HEK293T (cell line): Measurements from ENCODE around the gene SAC3D1.
A peak's percentile ranks its signal among the peaks of the same experiment; 100 is the strongest.

Experiments used
- CTCF ChIA-PET: fragments of 350-600 bp; formaldehyde crosslinking; extraction: SDS; loops from one replicate; lab custom pipeline; 2021; ENCODE audit warnings: antibody characterized with exemption, inconsistent platforms; lab: Yijun Ruan, JAX
- POLR2A ChIA-PET: fragments of 350-600 bp; formaldehyde crosslinking; extraction: SDS; loops from one replicate; lab custom pipeline; 2020; ENCODE audit warnings: antibody characterized with exemption, inconsistent platforms; lab: Yijun Ruan, JAX
- DNase-seq: peaks from one replicate; pipeline ENCODE4 v3.0.0; 2012; ENCODE audit warnings: mixed read lengths; ENCODE audit errors: extremely low spot score
- ARNT ChIP-seq: fragments of 450-650 bp; IDR thresholded peaks from 2 replicates; pipeline ENCODE4 v1.6.1; 2017; ENCODE audit warnings: mild to moderate bottlenecking
- BHLHE40 ChIP-seq: fragments of 450-650 bp; IDR thresholded peaks from 2 replicates; pipeline ENCODE4 v1.6.1; 2016; ENCODE audit warnings: mild to moderate bottlenecking, moderate library complexity, borderline replicate concordance
- CTBP1 ChIP-seq: fragments of 450-650 bp; IDR thresholded peaks from 2 replicates; pipeline ENCODE4 v1.6.1; 2016; ENCODE audit warnings: borderline replicate concordance
- ELF4 ChIP-seq: fragments of 450-650 bp; IDR thresholded peaks from 2 replicates; pipeline ENCODE4 v1.6.1; 2017; ENCODE audit warnings: antibody characterized with exemption
- FOXA1 ChIP-seq: fragments of 450-650 bp; IDR thresholded peaks from 2 replicates; pipeline ENCODE4 v1.6.1; 2016; ENCODE audit warnings: mild to moderate bottlenecking
- FOXK2 ChIP-seq: fragments of 450-650 bp; IDR thresholded peaks from 2 replicates; pipeline ENCODE4 v1.6.1; 2016; ENCODE audit warnings: mild to moderate bottlenecking
- FOXM1 ChIP-seq: fragments of 450-650 bp; IDR thresholded peaks from 2 replicates; pipeline ENCODE4 v1.6.1; 2017; ENCODE audit warnings: mild to moderate bottlenecking, borderline replicate concordance
- HDGF ChIP-seq: fragments of 450-650 bp; IDR thresholded peaks from 2 replicates; pipeline ENCODE4 v1.6.1; 2017; ENCODE audit warnings: antibody characterized with exemption, borderline replicate concordance
- L3MBTL2 ChIP-seq: fragments of 450-650 bp; conservative IDR thresholded peaks from 2 replicates; pipeline ENCODE4 v1.6.1; 2016; ENCODE audit warnings: mild to moderate bottlenecking
- LEF1 ChIP-seq: fragments of 450-650 bp; IDR thresholded peaks from 2 replicates; pipeline ENCODE4 v1.6.1; 2017; ENCODE audit warnings: mild to moderate bottlenecking, borderline replicate concordance
- NFRKB ChIP-seq: fragments of 450-650 bp; IDR thresholded peaks from 2 replicates; pipeline ENCODE4 v1.6.1; 2016; ENCODE audit warnings: mild to moderate bottlenecking, moderate library complexity
- SP1 ChIP-seq: fragments of 450-650 bp; IDR thresholded peaks from 2 replicates; pipeline ENCODE4 v1.6.1; 2017
- SUZ12 ChIP-seq: fragments of 450-650 bp; IDR thresholded peaks from 2 replicates; pipeline ENCODE4 v1.6.1; 2016; ENCODE audit warnings: mild to moderate bottlenecking
- TARDBP ChIP-seq: fragments of 450-650 bp; IDR thresholded peaks from 2 replicates; pipeline ENCODE4 v1.6.1; 2016
- ZNF384 ChIP-seq: fragments of 450-650 bp; IDR thresholded peaks from 2 replicates; pipeline ENCODE4 v1.6.1; 2016
- TF ChIP-seq, protein P1 (sequence below): fragments of 450-650 bp; IDR thresholded peaks from 2 replicates; pipeline ENCODE4 v1.6.1; 2016

The SAC3D1 gene

DNA sequence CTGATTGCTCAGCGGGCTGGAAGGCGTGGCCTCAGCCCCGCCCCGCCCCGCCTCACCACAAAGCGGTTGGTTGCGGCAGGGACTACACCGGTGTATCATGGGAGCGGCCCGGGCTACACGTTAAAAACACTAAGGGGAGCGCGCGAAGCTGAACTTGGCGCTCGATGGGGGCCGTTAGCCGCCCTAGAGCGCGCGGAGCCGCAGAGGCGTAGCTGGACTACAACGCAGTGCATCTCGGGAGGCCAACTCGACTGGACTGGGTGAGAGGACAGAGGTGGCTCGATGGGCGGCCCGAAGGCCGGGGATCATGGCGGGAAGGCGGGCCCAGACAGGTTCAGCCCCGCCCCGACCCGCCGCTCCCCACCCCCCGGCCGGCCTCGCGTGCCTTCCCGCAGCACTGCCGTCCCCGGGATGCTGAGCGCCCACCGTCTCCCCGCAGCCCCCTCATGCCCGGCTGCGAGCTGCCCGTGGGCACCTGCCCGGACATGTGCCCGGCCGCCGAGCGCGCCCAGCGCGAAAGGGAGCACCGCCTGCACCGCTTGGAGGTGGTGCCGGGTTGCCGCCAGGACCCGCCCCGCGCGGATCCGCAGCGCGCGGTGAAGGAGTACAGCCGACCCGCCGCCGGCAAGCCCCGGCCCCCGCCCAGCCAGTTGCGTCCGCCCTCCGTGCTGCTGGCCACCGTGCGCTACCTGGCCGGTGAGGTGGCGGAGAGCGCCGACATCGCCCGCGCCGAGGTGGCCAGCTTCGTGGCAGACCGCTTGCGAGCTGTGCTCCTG lies at the start of gene SAC3D1:
Gene SAC3D1, plus strand, starts transcription at position 364 of the 776 bp plus-strand sequence. Its CDS starts 83 bp downstream, at position 447.
- ChIA-PET POLR2A (interaction anchor here (0.5 to 2.3 kb wide), 19 partner anchors 9 to 231 kb away, joined by 3 to 14 read pairs (median 4); partner anchors contain the start of genes ARL2, FAU, MEN1 and MRPL49), CTCF (interaction anchor here (0.6 to 1.6 kb wide), 5 partner anchors 14 to 153 kb away, joined by 3 to 5 read pairs (median 4); partner anchors contain the start of gene SNX15)
- DNase-seq, result peak; percentile 91
- TF ChIP-seq L3MBTL2 (peak; percentile 48), FOXM1 (no peak)

DNA sequence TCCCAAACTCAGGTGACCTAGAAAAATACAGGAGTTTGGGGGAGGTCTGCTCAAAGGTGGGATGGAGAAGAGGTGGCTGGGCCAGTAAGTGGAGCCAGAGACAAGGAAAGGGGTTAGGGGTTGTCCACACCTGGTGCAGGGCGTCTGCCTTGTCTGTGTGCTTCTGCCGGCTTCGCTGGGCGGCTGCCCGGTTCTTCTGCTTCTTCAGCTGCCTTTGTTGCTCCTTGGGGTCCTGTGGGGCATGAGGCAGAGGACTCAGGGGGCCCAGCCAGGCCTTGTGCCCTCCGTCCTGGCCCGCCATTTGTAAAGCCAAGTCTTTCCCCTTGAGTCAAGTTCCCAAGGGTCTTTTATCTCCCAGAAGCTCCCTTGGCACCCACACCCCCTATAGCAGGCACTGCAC lies 46.7 kb upstream of the SAC3D1 start:
- no peak for DNase-seq
- POLR2A ChIA-PET, result no interaction called here
- TF ChIP-seq NFRKB (no peak), ZNF384 (no peak), LEF1 (no peak), HDGF (no peak), CTBP1 (no peak), ARNT (no peak), ELF4 (no peak), L3MBTL2 (no peak), SUZ12 (no peak), BHLHE40 (no peak), TARDBP (no peak)
- TF ChIP-seq, protein P1, sequence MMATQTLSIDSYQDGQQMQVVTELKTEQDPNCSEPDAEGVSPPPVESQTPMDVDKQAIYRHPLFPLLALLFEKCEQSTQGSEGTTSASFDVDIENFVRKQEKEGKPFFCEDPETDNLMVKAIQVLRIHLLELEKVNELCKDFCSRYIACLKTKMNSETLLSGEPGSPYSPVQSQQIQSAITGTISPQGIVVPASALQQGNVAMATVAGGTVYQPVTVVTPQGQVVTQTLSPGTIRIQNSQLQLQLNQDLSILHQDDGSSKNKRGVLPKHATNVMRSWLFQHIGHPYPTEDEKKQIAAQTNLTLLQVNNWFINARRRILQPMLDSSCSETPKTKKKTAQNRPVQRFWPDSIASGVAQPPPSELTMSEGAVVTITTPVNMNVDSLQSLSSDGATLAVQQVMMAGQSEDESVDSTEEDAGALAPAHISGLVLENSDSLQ, result no peak
- CTCF ChIA-PET, result no interaction called here

DNA sequence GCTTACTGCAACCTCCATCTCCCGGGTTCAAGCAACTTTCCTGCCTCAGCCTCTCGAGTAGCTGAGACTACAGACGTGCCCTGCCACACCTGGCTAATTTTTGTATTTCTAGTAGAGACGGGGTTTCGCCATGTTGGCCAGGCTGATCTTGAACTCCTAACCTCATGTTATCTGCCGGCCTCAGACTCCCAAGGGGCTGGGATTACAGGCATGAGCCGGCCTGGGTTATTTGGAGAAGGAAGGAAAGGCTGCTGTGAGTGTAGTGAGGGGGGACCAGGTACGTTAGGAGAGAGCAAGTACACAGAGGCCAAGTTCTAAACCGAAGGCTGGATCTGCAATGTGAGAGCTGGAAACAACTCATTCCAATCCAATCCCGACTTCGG lies 44.7 kb upstream of the SAC3D1 start:
- ChIA-PET CTCF (interaction anchor here (0.6 to 1.5 kb wide), 6 partner anchors 16 to 642 kb away, joined by 3 to 6 read pairs (median 3); partner anchors contain the start of genes SIPA1 and SNX15), POLR2A (interaction anchor here (0.9 to 1.3 kb wide), 4 partner anchors 17 to 151 kb away, joined by 3 to 7 read pairs (median 3); partner anchors contain the start of genes ARL2, CDCA5 and ZFPL1)
- no peak for DNase-seq
- TF ChIP-seq NFRKB (no peak), ZNF384 (no peak), FOXM1 (no peak), TARDBP (no peak), BHLHE40 (no peak), FOXA1 (no peak)

DNA sequence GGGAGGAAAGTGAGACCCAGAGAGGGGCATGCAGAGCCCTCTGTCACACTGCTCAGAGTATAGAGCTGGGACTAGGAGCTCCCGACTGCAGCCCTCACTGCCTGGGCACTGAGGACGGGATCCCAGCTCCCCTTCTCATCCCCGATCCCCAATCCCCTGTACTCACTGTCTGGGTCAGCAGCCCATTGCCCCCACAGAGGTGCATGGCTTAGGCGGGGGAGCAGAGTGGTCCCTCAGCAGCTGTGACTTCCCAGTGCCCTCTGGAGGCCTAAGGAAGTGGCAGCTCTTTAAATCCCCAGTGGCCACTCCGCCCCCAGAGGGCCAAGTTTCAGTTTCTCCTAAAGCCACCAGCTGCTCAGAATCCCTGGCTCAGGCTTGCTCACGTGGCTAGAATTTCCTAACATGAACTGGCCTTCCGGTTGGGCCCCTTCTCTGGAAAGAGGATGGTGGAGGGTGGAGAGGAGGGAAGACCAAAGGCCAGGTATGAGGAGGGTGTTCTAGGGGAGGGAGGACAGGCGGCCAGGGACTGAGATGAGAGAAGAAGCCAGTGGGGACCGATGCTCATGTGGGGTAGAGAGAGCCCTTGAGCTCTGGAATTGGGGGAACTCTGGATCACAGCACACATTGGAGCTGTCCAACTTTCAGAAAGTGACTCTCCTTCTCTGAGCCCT lies 44.2 kb upstream of the SAC3D1 start, which contains the start of gene BATF2:
Gene BATF2, minus strand, starts transcription at position 262 of the 671 bp plus-strand sequence. Its CDS starts 57 bp downstream, at position 205.
- peak; percentile 75 for DNase-seq
- TF ChIP-seq, protein P1, result no peak
- TF ChIP-seq LEF1 (no peak), SP1 (no peak), CTBP1 (no peak), FOXM1 (no peak), TARDBP (no peak), BHLHE40 (no peak), FOXA1 (no peak), L3MBTL2 (no peak), SUZ12 (no peak), ARNT (no peak), ELF4 (no peak), ZNF384 (no peak), HDGF (no peak), FOXK2 (no peak), NFRKB (no peak)
- ChIA-PET CTCF (interaction anchor here (0.6 to 1.5 kb wide), 8 partner anchors 14 to 641 kb away, joined by 3 to 6 read pairs (median 3); partner anchors contain the start of genes SIPA1 and SNX15), POLR2A (interaction anchor here (0.9 to 1.3 kb wide), 5 partner anchors 17 to 151 kb away, joined by 3 to 7 read pairs (median 3); partner anchors contain the start of genes ARL2, CDCA5 and ZFPL1)

DNA sequence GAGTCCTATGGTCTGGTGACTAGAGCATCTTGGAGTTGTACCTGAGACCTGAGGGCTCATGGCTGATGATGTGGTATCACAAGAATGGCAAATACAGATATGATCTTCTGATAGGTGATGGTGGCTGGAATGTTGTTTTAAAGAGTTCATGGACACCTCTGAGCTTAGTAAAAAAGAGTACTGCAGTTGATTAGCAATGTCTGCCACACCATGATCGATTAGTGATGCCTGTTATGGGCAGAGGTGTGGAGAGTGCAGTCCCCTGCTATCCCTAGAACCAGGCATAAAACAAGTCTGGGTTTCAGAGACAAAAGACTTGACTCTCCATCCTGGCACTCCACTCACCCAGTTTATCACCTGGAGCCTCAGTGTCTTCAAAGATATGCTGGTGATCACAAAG lies 42.9 kb upstream of the SAC3D1 start:
- no peak for TF ChIP-seq NFRKB
- no peak for TF ChIP-seq SP1
- no peak for TF ChIP-seq TARDBP
- no peak for TF ChIP-seq HDGF
- no peak for TF ChIP-seq SUZ12
- TF ChIP-seq ELF4, result no peak
- TF ChIP-seq FOXA1, result no peak
- TF ChIP-seq ZNF384, result no peak
- no peak for TF ChIP-seq FOXK2
- no peak for TF ChIP-seq BHLHE40
- TF ChIP-seq L3MBTL2, result no peak
- TF ChIP-seq LEF1, result no peak
- TF ChIP-seq, protein P1, result no peak
- TF ChIP-seq ARNT, result no peak
- POLR2A ChIA-PET, result interaction anchor here (0.9 to 1.1 kb wide), 2 partner anchors 43 to 113 kb away, joined by 3 read pairs; partner anchors contain the start of gene SAC3D1
- no peak for DNase-seq
- CTCF ChIA-PET, result interaction anchor here (0.9 to 1.3 kb wide), 3 partner anchors 9 to 110 kb away, joined by 3 to 4 read pairs (median 3); no protein-coding TSS in a partner anchor
